CD4-positive, alpha-beta T cell (primary cell): ENCODE measurements around the gene AGAP6. TPM values are rescaled to one million over a fixed set of nuclear protein-coding genes. Genes with fewer than 3 reads are reported as not detected.
"Not testable (repeated sequence)": the region's sequence is repeated elsewhere in the genome, so short reads cannot be mapped to it uniquely, and the experiment has no call there.

Source experiments
- ATAC-seq: fragments of 200-7000 bp; cut with Tn5 transposase; one replicate; pipeline ENCODE4 v1.10.0; 2022; ENCODE audit warnings: mild to moderate bottlenecking; ENCODE audit not compliant: poor library complexity
- CTCF ChIA-PET: fragments of 350-600 bp; sonication (Branson Sonifier 250); formaldehyde crosslinking; loops from one replicate; lab custom pipeline; 2021; ENCODE audit warnings: antibody characterized with exemption, inconsistent platforms; lab: Charles Lee
- POLR2A ChIA-PET: fragments of 350-600 bp; sonication (Branson Sonifier 250); formaldehyde crosslinking; loops from one replicate; lab custom pipeline; 2021; ENCODE audit warnings: antibody characterized with exemption, inconsistent platforms; lab: Charles Lee
- DNase-seq, 14 experiments: peaks; one replicate each; pipeline ENCODE4 v3.0.0-alpha.2; 2013 to 2020; ENCODE audit warnings: mixed read lengths in 2 of 14
- H3K27ac ChIP-seq, 2 donors: one replicate each; pipeline versions ENCODE4 v1.5.1 to v1.7.0; 2013; ENCODE audit warnings: low read length in 2 of 2, low read depth in 1 of 2, mild to moderate bottlenecking in 1 of 2
- H3K27me3 ChIP-seq, 2 experiments: 1 replicate in 1 of 2; 2 replicates in 1 of 2; pipeline versions ENCODE4 v1.6.1 to v1.7.0; 2013; ENCODE audit warnings: low read length in 2 of 2, control low read depth in 1 of 2, mild to moderate bottlenecking in 1 of 2, moderate library complexity in 1 of 2; ENCODE audit not compliant: insufficient read depth in 2 of 2, control insufficient read depth in 1 of 2
- H3K36me3 ChIP-seq: one replicate; pipeline ENCODE4 v1.6.1; 2013; ENCODE audit warnings: low read length, control low read depth; ENCODE audit not compliant: insufficient read depth
- H3K4me1 ChIP-seq: one replicate; pipeline ENCODE4 v1.6.1; 2013; ENCODE audit warnings: low read length, control low read depth; ENCODE audit not compliant: insufficient read depth
- H3K4me3 ChIP-seq: one replicate; pipeline ENCODE4 v1.5.1; 2013; ENCODE audit warnings: mild to moderate bottlenecking, low read length, moderate library complexity
- H3K9me3 ChIP-seq, 2 experiments: 1 replicate in 1 of 2; 2 replicates in 1 of 2; pipeline versions ENCODE4 v1.6.1 to v1.7.0; 2013; ENCODE audit warnings: low read length in 2 of 2, mild to moderate bottlenecking in 2 of 2, control low read depth in 1 of 2, moderate library complexity in 1 of 2; ENCODE audit not compliant: control insufficient read depth in 1 of 2, insufficient read depth in 1 of 2
- H3K27ac Mint-ChIP-seq: one replicate; pipeline ENCODE4 v1.8.0; 2020; ENCODE audit warnings: mixed read lengths
- H3K27me3 Mint-ChIP-seq: one replicate; pipeline ENCODE4 v1.8.0; 2021; ENCODE audit warnings: mixed read lengths
- H3K36me3 Mint-ChIP-seq: one replicate; pipeline ENCODE4 v1.8.0; 2021; ENCODE audit warnings: low read depth, mixed read lengths
- H3K4me1 Mint-ChIP-seq: one replicate; pipeline ENCODE4 v1.8.0; 2021; ENCODE audit warnings: low read depth, mixed read lengths
- H3K4me3 Mint-ChIP-seq: one replicate; pipeline ENCODE4 v1.8.0; 2020; ENCODE audit warnings: mild to moderate bottlenecking, mixed read lengths
- H3K9me3 Mint-ChIP-seq: one replicate; pipeline ENCODE4 v1.8.0; 2020; ENCODE audit warnings: mixed read lengths
- intact Hi-C, 2 experiments: fragments of 100-400 bp; cut with DNase I in 1 of 2; cut with micrococcal nuclease in 1 of 2; formaldehyde crosslinking; loops; one replicate each; pipeline versions ENCODE4 v1.15.1 to v1.9.0; 2023 to 2025; cut with DNase I, micrococcal nuclease
- polyA plus RNA-seq, 2 donors: library from polyadenylated mRNA; unstranded; fragments of 120-200 nt; gene quantifications; one replicate each; pipeline ENCODE4 v1.2.1, GENCODE V29; 2013
- total RNA-seq, 174 experiments: library from RNA in 2 of 174; stranded (reverse) in 2 of 174; gene quantifications; one replicate each; pipeline ENCODE4 v1.2.3 and lab custom pipeline; 2021 to 2026

The AGAP6 gene
- 10 to 100 TPM; 12.9 to 13.9 TPM for total RNA-seq
- polyA plus RNA-seq (2013, experiment 1 of 2), result 19.1 TPM
- polyA plus RNA-seq (2013, experiment 2 of 2), result 26.9 TPM
- total RNA-seq (lab: John Stamatoyannopoulos, UW), result 0.98 to 13.4 (median 3.3) reads per million in 172 experiments

GRCh38 chr10:49988376-49988775 is at the start of gene AGAP6:
TSS of gene AGAP6 (plus strand) at chr10:49988406. CDS start at chr10:49988716, 310 bp downstream.
- H3K27ac ChIP-seq, ATAC-seq, H3K27me3 Mint-ChIP-seq, H3K9me3 ChIP-seq, H3K4me1 Mint-ChIP-seq, CTCF ChIA-PET, DNase-seq, H3K4me1 ChIP-seq, intact Hi-C loops, H3K9me3 Mint-ChIP-seq, H3K36me3 ChIP-seq, POLR2A ChIA-PET, H3K4me3 Mint-ChIP-seq, H3K4me3 ChIP-seq, H3K27ac Mint-ChIP-seq, H3K27me3 ChIP-seq: not testable (repeated sequence)
- peaks cover 40% of the 10 kb centered on the region for H3K36me3 Mint-ChIP-seq

- intact Hi-C loops, result loop anchor here in 1 of 2 experiments (10.0 kb wide), 1 partner anchor 123 kb away; the partner anchor contains the start of gene WASHC2A
- H3K27ac ChIP-seq, result peak within 1 kb of the TSS; percentile 29 to 66
- peak; percentile 51 to 90 (median 74) for DNase-seq
- H3K27me3 ChIP-seq, H3K9me3 Mint-ChIP-seq, H3K36me3 ChIP-seq, CTCF ChIA-PET, H3K27me3 Mint-ChIP-seq, H3K9me3 ChIP-seq: not testable (repeated sequence)
- peaks cover 20% of the 10 kb centered on the region for H3K4me1 ChIP-seq
- POLR2A ChIA-PET, result interaction anchor here (1.4 kb wide), 1 partner anchor 683 kb away, joined by 3 read pairs; no protein-coding TSS in a partner anchor
- peaks cover 66% of the 10 kb centered on the region for H3K4me1 Mint-ChIP-seq
- H3K4me3 Mint-ChIP-seq, result peak within 1 kb of the TSS; percentile 99
- peak within 1 kb of the TSS; percentile 86 for H3K27ac Mint-ChIP-seq
- ATAC-seq, result peak; percentile 85
- H3K4me3 ChIP-seq, result peak within 1 kb of the TSS; percentile 77
- H3K36me3 Mint-ChIP-seq, result peaks cover 35% of the 10 kb centered on the region
Observed at GRCh38 chr10:49941447-49942338, 46.5 kb upstream of the AGAP6 start, which contains the start of the genes PARG and TIMM23B. TSS of gene PARG (minus strand) at chr10:49942027. CDS start at chr10:49941725, 302 bp downstream. TSS of gene TIMM23B (plus strand) at chr10:49942053. CDS start at chr10:49942195, 142 bp downstream.

- Histone ChIP-seq H3K4me1 (peaks cover 20% of the 10 kb centered on the region), H3K27ac (peak overlapping the region; percentile 29 to 66), H3K4me3 (peak overlapping the region; percentile 77)
- ATAC-seq, H3K9me3 ChIP-seq, CTCF ChIA-PET, H3K36me3 ChIP-seq, H3K27me3 Mint-ChIP-seq, H3K27me3 ChIP-seq, H3K9me3 Mint-ChIP-seq: not testable (repeated sequence)
- POLR2A ChIA-PET, result interaction anchor here (1.4 kb wide), 1 partner anchor 682 kb away, joined by 3 read pairs; no protein-coding TSS in a partner anchor
- peaks cover 64% of the 10 kb centered on the region for H3K4me1 Mint-ChIP-seq
- peak overlapping the region; percentile 86 for H3K27ac Mint-ChIP-seq
- intact Hi-C loops, result loop anchor here in 1 of 2 experiments (10.0 kb wide), 1 partner anchor 122 kb away; the partner anchor contains the start of gene WASHC2A
- H3K36me3 Mint-ChIP-seq, result peaks cover 40% of the 10 kb centered on the region
- H3K4me3 Mint-ChIP-seq, result peak overlapping the region; percentile 99
- peak in 1 of 14 experiments; percentile 3 for DNase-seq
Observed at GRCh38 chr10:49942339-49942705, 45.9 kb upstream of the AGAP6 start.

GRCh38 chr10:49943607-49944006 is 44.6 kb upstream of the AGAP6 start:
- ATAC-seq, CTCF ChIA-PET, POLR2A ChIA-PET: not testable (repeated sequence)

DNA sequence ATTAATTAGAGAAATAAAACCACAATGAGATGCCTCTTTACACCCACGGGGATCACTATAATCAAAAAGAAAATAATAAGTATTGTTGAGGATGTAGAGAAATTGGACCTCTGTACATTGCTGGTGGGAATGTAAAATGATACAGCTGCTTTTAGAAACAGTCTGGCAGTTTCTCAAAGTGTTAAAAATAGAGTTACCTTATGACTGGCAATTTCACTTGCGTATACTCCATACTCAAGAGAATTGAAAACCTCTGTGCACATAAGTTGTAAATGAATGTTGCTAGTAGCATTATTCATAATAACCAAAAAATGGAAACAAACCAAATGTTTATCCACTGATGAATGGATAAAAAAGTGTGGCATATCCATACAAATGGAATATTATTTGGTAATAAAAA is 40.1 kb upstream of the AGAP6 start:
- H3K4me3 Mint-ChIP-seq, DNase-seq, H3K27ac ChIP-seq, H3K36me3 ChIP-seq, ATAC-seq, H3K9me3 Mint-ChIP-seq, H3K27me3 Mint-ChIP-seq, H3K9me3 ChIP-seq, CTCF ChIA-PET, H3K4me1 ChIP-seq, POLR2A ChIA-PET, H3K4me3 ChIP-seq, H3K27me3 ChIP-seq, H3K27ac Mint-ChIP-seq: not testable (repeated sequence)
- intact Hi-C loops, result loop anchor here in 1 of 2 experiments (10.0 kb wide), 1 partner anchor 117 kb away; the partner anchor contains the start of gene WASHC2A
- Mint-ChIP-seq H3K36me3 (peaks cover 54% of the 10 kb centered on the region), H3K4me1 (peaks cover 25% of the 10 kb centered on the region)

More at GRCh38 chr10:49943607-49944006, 44.6 kb upstream of the AGAP6 start:
- not testable (repeated sequence) for H3K27me3 Mint-ChIP-seq, H3K9me3 Mint-ChIP-seq, H3K4me3 ChIP-seq, H3K27me3 ChIP-seq, H3K27ac ChIP-seq, H3K36me3 ChIP-seq, H3K9me3 ChIP-seq, DNase-seq
- Mint-ChIP-seq H3K36me3 (peaks cover 43% of the 10 kb centered on the region), H3K27ac (peak overlapping the region; percentile 86), H3K4me3 (peak overlapping the region; percentile 48), H3K4me1 (peaks cover 56% of the 10 kb centered on the region)
- intact Hi-C loops, result loop anchor here in 1 of 2 experiments (10.0 kb wide), 1 partner anchor 121 kb away; the partner anchor contains the start of gene WASHC2A
- H3K4me1 ChIP-seq, result peaks cover 20% of the 10 kb centered on the region

DNA sequence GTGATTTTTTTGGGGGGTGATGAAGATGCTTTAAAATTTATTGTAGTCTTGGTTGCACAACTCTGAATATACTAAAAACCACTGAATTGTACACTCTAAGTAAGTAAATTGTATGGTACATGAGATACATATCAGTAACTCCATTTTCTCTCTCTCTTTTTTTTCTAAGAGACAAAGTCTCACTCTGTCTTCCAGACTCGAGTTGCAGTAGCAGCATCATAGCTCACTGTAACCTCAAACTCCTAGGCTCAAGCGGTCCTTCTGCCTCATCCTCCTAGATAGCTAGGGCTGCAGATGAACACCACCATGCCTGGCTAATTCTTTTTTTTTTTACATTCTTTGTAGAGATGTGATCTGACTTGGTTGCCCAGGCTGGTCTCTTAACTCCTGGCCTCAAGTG is 39.5 kb upstream of the AGAP6 start:
- POLR2A ChIA-PET, H3K27ac ChIP-seq, CTCF ChIA-PET, H3K27me3 ChIP-seq, H3K27me3 Mint-ChIP-seq, H3K36me3 ChIP-seq, H3K4me1 ChIP-seq, H3K9me3 ChIP-seq, H3K4me3 ChIP-seq, ATAC-seq, H3K9me3 Mint-ChIP-seq, DNase-seq, H3K27ac Mint-ChIP-seq, H3K4me3 Mint-ChIP-seq: not testable (repeated sequence)
- Mint-ChIP-seq H3K36me3 (peaks cover 58% of the 10 kb centered on the region), H3K4me1 (peaks cover 19% of the 10 kb centered on the region)
- intact Hi-C loops, result loop anchor here in 1 of 2 experiments (10.0 kb wide), 1 partner anchor 116 kb away; the partner anchor contains the start of gene WASHC2A
